Measurements from ENCODE around the gene PDE1C.

PDE1C gene

GRCh38 chr7:31940167-31940566 lies 130.0 kb downstream of the PDE1C start:
- TF ChIP-seq CTCF (IDR thresholded peaks at IDR 0.05; ENCODE audit: low read depth, low read length) = no peak
- DNase-seq (ENCODE audit: extremely low read depth, low read depth) = no peak

GRCh38 chr7:31939076-31939475 lies 131.1 kb downstream of the PDE1C start:
- DNase-seq (ENCODE audit: extremely low read depth, low read depth) = no peak

DNA sequence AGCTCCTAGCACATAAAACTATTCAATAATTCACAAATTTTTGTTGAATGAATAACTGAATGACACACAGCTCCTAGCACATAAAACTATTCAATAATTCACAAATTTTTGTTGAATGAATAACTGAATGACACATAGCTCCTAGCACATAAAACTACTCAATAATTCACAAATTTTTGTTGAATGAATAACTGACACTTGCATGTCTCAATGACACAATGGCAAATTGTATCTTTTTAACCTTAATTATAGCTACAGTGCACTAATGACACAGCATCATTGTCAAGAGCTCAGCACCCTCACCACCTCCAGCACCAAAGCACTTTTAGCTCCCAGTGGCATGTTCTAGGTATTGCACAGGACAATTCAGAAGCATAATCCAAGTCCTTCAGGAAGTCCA lies 131.6 kb downstream of the PDE1C start:
- TF ChIP-seq CTCF (IDR thresholded peaks at IDR 0.05; ENCODE audit: low read depth, low read length) = no peak
- no peak for DNase-seq (ENCODE audit: extremely low read depth, low read depth)

More at GRCh38 chr7:31939076-31939475, 131.1 kb downstream of the PDE1C start:
- TF ChIP-seq CTCF (IDR thresholded peaks at IDR 0.05; ENCODE audit: low read depth, low read length) = no peak

- TF ChIP-seq CTCF (IDR thresholded peaks at IDR 0.05; ENCODE audit: low read depth, low read length) = no peak
- no peak for DNase-seq (ENCODE audit: extremely low read depth, low read depth)
Observed at GRCh38 chr7:31937982-31938381, 132.2 kb downstream of the PDE1C start.

GRCh38 chr7:31935124-31936054 lies 134.8 kb downstream of the PDE1C start:
- no peak for DNase-seq (ENCODE audit: extremely low read depth, low read depth)
- no peak for TF ChIP-seq CTCF (IDR thresholded peaks at IDR 0.05; ENCODE audit: low read depth, low read length)

DNA sequence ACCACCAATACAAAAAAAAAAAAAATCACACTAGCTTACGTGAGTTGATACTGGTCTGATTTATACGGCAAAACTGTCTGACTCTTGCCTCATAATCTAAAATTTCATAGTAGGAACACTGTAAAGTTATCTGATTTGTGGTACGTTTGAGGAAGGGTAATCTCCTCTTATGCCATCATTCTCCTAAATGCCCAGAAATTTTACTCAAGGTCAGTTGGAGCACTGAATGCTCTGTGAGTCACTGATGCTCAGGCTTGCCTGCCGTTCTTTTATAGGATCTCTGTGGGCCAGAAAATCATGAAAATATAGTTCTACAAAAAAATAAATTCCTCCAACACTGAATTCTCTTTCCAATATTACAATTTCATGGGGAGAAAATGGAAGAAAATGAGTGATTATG lies 135.7 kb downstream of the PDE1C start:
- DNase-seq (ENCODE audit: extremely low read depth, low read depth) = no peak
- no peak for TF ChIP-seq CTCF (IDR thresholded peaks at IDR 0.05; ENCODE audit: low read depth, low read length)

- DNase-seq (ENCODE audit: extremely low read depth, low read depth) = no peak
- TF ChIP-seq CTCF (IDR thresholded peaks at IDR 0.05; ENCODE audit: low read depth, low read length) = no peak
Observed at GRCh38 chr7:31933481-31933880, 136.7 kb downstream of the PDE1C start.

Measured in AG09319 (cell line).